Esophagus muscularis mucosa (tissue), 3 donors: ENCODE data around the gene MYO1B.

ENCODE experiments used
- CTCF ChIP-seq, 3 experiments: fragments of 200-600 bp in 2 of 3; fragments of 450-650 bp in 1 of 3; sonication (generic) in 2 of 3; IDR thresholded peaks; one replicate each; pipeline ENCODE4 v1.5.1; 2017 to 2019; ENCODE audit warnings: antibody characterized with exemption in 3 of 3, mild to moderate bottlenecking in 2 of 3, moderate library complexity in 1 of 3
- EP300 ChIP-seq: sonication (generic); formaldehyde crosslinking; IDR thresholded peaks from one replicate; pipeline ENCODE4 v1.6.1; 2017; ENCODE audit warnings: antibody characterized with exemption

- TF ChIP-seq CTCF (IDR thresholded peaks at IDR 0.05) (no peak), EP300 (no peak)
Measured at GRCh38 chr2:191325651-191326365, 80.6 kb downstream of the MYO1B start.
